ENCODE measurements around the gene WSCD1. TPM values are rescaled to one million over a fixed set of nuclear protein-coding genes. Genes with fewer than 3 reads are reported as not detected.

WSCD1 gene
- total and polyA plus RNA-seq, 2 of the 4 experiments (the other 2 are of a cell fraction), result 0.07 TPM; not detected in 1

- H3K4me2 ChIP-seq (ENCODE audit: low read depth, low read length), result no peak overlapping the region
- H3K18ac ChIP-seq (ENCODE audit: low read depth, low read length), result no peak overlapping the region
- no peak overlapping the region for H2BK120ac ChIP-seq (ENCODE audit: low read depth, low read length)
- no peaks in the 10 kb centered on the region for H3K9me1 ChIP-seq (ENCODE audit: insufficient read depth, low read length)
- WGBS, 2 experiments (ENCODE audit: extremely low coverage in 2 of 2, insufficient read length in 1 of 2), result 20% methylated on average over 6 of the region's 25 CpGs; no CpG with 5 or more reads in 1 of the 2 experiments
- no peaks in the 10 kb centered on the region for H3K79me1 ChIP-seq (ENCODE audit: low read depth in 1 of 2, low read length in 2 of 2)
- H4K8ac ChIP-seq (ENCODE audit: low read depth in 2 of 2, low read length in 2 of 2), result no peak overlapping the region
- no peak overlapping the region for H3K27ac ChIP-seq (ENCODE audit: insufficient read depth, low read length)
- no peak overlapping the region for H3K14ac ChIP-seq (replicated peaks; ENCODE audit: low read depth, low read length)
- no peak overlapping the region for H2BK15ac ChIP-seq (ENCODE audit: low read depth, low read length)
- in situ Hi-C loops (cut with MboI; ENCODE audit: low sequenced_read_pairs), result no loop called here
- ATAC-seq (ENCODE audit: low read depth), result no peak
- no peak overlapping the region for H2BK5ac ChIP-seq (ENCODE audit: low read depth, low read length, poor library complexity, severe bottlenecking)
- DNase-seq, result no peak
- TF ChIP-seq MAZ (IDR thresholded peaks at IDR 0.05; ENCODE audit: borderline replicate concordance, low read depth, low read length), result no peak
- TF ChIP-seq CEBPB (IDR thresholded peaks at IDR 0.05; ENCODE audit: low read depth, low read length), result no peak
- TF ChIP-seq BHLHE40 (IDR thresholded peaks at IDR 0.05; ENCODE audit: low read depth, low read length), result no peak
- no peak for TF ChIP-seq RAD21 (IDR thresholded peaks at IDR 0.05; ENCODE audit: low read length)
- no peak for TF ChIP-seq RFX5 (IDR thresholded peaks at IDR 0.05; ENCODE audit: low read depth, low read length)
- TF ChIP-seq FOS (IDR thresholded peaks at IDR 0.05; ENCODE audit: low read depth, low read length), result no peak
- TF ChIP-seq USF2 (IDR thresholded peaks at IDR 0.05; ENCODE audit: low read depth, low read length), result no peak
- no peak for TF ChIP-seq CTCF (conservative IDR thresholded peaks at IDR 0.05; ENCODE audit: low read depth, low read length)
- no peak for TF ChIP-seq NFE2L2 (IDR thresholded peaks at IDR 0.05; ENCODE audit: low read depth, low read length)
- no peak for TF ChIP-seq CHD1 (IDR thresholded peaks at IDR 0.05; ENCODE audit: low read depth, low read length)
- no peak overlapping the region for H4K91ac ChIP-seq (ENCODE audit: insufficient read depth, low read depth, low read length)
- no peaks in the 10 kb centered on the region for H3K27me3 ChIP-seq (ENCODE audit: control insufficient read depth, insufficient read depth, low read length)
- no peak overlapping the region for H3K23ac ChIP-seq (ENCODE audit: low read depth, low read length)
- H3K36me3 ChIP-seq (ENCODE audit: control insufficient read depth, insufficient read depth, low read length), result no peaks in the 10 kb centered on the region
- no peaks in the 10 kb centered on the region for H3K4me1 ChIP-seq (ENCODE audit: control insufficient read depth, insufficient read depth, low read length)
- intact Hi-C loops (cut with micrococcal nuclease), result no loop called here
- H4K5ac ChIP-seq (ENCODE audit: low read depth, low read length), result no peak overlapping the region
- no peak overlapping the region for H3K4me3 ChIP-seq (ENCODE audit: insufficient read depth, low read depth, low read length)
- H4K20me1 ChIP-seq (ENCODE audit: insufficient read depth, low read length), result no peaks in the 10 kb centered on the region
- POLR2A ChIA-PET (ENCODE audit: unreplicated experiment), result interaction anchor here (0.6 kb wide), 1 partner anchor 408 kb away, joined by 4 read pairs; no protein-coding TSS in a partner anchor
- H3K9me3 ChIP-seq (ENCODE audit: control insufficient read depth, insufficient read depth, low read length), result no peaks in the 10 kb centered on the region
- no peak overlapping the region for H3K9ac ChIP-seq (ENCODE audit: low read depth, low read length)
- H3K4ac ChIP-seq (ENCODE audit: low read depth, low read length), result no peak overlapping the region
- BruUV-seq (replicated peaks), result no TSS peak
- dilution Hi-C loops (cut with HindIII; ENCODE audit: low sequenced_read_pairs, unreplicated experiment), result no loop called here
- no peak overlapping the region for H3K56ac ChIP-seq (ENCODE audit: extremely low read depth, insufficient read depth, low read length)
- H2AK9ac ChIP-seq (replicated peaks; ENCODE audit: low read depth, low read length, poor library complexity), result no peak overlapping the region
- H2BK20ac ChIP-seq (ENCODE audit: low read depth, low read length), result no peak overlapping the region
- no peak overlapping the region for H2AK5ac ChIP-seq (ENCODE audit: low read depth, low read length)
- CTCF ChIA-PET, result no interaction called here
- no peak overlapping the region for H2AFZ ChIP-seq (replicated peaks; ENCODE audit: low read length, poor library complexity)
Observed at GRCh38 chr17:6084311-6085161, 14.4 kb downstream of the WSCD1 start.

All from IMR-90 (cell line).